Neural progenitor cell (in vitro differentiated cells): ENCODE results near the gene HES4.

Experiments used
- EZH2 ChIP-seq: fragments of 200-600 bp; sonication (generic); IDR thresholded peaks from 2 replicates; pipeline ENCODE4 v1.6.1; 2017; ENCODE audit warnings: antibody characterized with exemption, mild to moderate bottlenecking, moderate library complexity
- TF ChIP-seq, protein P1 (sequence below): fragments of 200-600 bp; sonication (generic); IDR thresholded peaks from 2 replicates; pipeline ENCODE4 v1.5.1; 2017; ENCODE audit warnings: antibody characterized with exemption, mild to moderate bottlenecking

DNA sequence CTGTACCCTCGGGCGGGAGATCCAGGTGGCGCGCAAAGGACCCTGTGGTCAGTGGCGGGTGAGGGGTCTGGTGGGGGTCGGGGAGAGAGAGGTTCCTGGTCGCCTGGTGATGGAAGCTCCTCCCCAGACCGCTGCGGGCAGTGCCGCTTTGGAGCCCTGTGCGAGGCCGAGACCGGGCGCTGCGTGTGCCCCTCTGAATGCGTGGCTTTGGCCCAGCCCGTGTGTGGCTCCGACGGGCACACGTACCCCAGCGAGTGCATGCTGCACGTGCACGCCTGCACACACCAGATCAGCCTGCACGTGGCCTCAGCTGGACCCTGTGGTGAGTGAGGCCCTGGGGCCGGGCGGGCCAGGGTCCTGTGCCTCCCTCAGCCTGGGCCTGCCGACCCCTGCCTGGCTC, 43.5 kb upstream of the HES4 start:
- TF ChIP-seq, protein P1, sequence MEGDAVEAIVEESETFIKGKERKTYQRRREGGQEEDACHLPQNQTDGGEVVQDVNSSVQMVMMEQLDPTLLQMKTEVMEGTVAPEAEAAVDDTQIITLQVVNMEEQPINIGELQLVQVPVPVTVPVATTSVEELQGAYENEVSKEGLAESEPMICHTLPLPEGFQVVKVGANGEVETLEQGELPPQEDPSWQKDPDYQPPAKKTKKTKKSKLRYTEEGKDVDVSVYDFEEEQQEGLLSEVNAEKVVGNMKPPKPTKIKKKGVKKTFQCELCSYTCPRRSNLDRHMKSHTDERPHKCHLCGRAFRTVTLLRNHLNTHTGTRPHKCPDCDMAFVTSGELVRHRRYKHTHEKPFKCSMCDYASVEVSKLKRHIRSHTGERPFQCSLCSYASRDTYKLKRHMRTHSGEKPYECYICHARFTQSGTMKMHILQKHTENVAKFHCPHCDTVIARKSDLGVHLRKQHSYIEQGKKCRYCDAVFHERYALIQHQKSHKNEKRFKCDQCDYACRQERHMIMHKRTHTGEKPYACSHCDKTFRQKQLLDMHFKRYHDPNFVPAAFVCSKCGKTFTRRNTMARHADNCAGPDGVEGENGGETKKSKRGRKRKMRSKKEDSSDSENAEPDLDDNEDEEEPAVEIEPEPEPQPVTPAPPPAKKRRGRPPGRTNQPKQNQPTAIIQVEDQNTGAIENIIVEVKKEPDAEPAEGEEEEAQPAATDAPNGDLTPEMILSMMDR, result no peak
- TF ChIP-seq EZH2, result no peak
